Limb (tissue), 2 donors: ENCODE results near the gene PDXDC1.
"Not testable (repeated sequence)": the region's sequence is repeated elsewhere in the genome, so short reads cannot be mapped to it uniquely, and the experiment has no call there.

Source experiments
- DNase-seq, 2 donors: peaks; one replicate each; pipeline ENCODE4 v3.0.0-alpha.2; 2016; ENCODE audit errors: extremely low spot score in 2 of 2

The PDXDC1 gene

GRCh38 chr16:15065961-15066360 is 91.1 kb downstream of the PDXDC1 start:
- not testable (repeated sequence) for DNase-seq

GRCh38 chr16:15066690-15067089 is 91.9 kb downstream of the PDXDC1 start:
- DNase-seq: not testable (repeated sequence)

GRCh38 chr16:15071013-15071412 is 96.2 kb downstream of the PDXDC1 start:
- not testable (repeated sequence) for DNase-seq

DNA sequence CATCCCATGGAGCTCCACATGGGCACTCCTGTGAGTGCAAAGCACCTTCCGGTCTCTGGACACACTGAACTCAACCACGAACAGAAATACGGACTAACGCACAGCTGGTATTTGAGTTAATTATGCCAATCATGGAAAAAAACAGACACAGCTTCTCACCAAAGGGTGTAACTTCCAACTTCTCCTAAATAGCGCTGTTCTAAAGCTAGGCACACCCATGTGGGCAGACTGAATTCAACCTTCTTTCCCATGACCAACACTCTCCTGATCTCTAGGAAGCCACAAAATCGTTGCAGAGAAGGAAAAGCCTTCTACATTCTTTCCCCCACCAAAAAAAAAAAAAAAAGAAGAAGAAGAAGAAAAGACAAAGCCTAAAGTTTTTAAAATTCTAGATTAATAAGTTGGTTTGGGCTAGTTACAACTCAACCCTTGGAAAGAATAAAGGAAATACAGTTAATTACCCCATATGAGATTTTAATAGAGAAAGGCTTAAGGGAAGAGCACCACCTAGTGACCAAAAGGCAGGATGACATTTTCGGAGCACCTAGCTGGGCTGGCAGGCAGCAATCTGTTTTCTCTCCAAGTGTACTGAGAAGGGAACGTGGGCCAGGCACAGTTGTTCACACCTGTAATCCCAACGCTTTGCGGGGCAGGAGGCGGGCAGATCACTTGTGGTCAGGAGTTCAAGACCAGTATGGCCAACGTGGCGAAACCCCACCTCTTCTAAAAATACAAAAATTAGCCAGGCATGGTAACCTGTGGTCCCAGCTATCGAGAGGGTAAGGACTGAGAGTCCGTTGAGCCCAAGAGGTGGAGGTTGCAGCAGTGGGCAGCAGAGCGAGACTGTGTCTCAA is 97.3 kb downstream of the PDXDC1 start:
- not testable (repeated sequence) for DNase-seq

DNA sequence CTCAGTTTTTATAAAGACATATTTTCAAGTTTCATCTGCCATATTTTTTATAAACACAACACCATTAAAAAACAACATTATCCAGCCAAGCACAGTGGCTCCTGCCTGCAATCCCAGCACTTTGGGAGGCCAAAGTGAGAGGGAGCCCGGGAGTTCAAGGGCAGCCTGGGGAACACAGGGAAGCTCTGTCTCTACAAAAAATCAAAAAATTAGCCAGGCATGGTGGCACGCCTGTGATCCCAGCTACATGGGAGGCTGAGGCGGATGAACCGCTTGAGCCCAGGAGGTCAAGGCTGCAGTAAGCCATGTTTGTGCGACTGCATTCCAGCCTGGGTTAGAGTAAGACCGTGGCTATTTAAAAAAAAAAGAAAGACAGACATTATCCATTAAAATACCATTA is 98.3 kb downstream of the PDXDC1 start:
- DNase-seq: no peak

- DNase-seq: not testable (repeated sequence)
These were observed 101.3 kb downstream of the PDXDC1 start for GRCh38 chr16:15076161-15076560.

DNA sequence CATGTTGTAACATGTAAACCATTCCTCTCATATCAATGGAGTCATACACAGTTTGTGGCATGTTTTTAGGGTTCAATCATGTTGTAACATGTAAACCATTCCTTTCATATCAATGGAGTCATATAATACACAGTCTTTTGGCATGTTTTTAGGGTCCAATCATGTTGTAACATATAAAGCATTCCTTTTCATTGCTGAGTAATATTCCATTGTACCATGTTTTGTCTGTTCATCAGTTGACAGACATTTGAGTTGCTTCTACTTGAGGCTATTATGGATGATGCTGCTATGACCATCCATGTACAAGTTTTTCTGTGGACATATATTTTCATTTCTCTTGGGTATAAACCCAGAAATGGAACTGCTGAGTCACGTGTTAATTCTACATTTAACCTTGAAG is 106.1 kb downstream of the PDXDC1 start:
- DNase-seq: not testable (repeated sequence)

GRCh38 chr16:15082788-15083187 is 108.0 kb downstream of the PDXDC1 start:
- not testable (repeated sequence) for DNase-seq

DNA sequence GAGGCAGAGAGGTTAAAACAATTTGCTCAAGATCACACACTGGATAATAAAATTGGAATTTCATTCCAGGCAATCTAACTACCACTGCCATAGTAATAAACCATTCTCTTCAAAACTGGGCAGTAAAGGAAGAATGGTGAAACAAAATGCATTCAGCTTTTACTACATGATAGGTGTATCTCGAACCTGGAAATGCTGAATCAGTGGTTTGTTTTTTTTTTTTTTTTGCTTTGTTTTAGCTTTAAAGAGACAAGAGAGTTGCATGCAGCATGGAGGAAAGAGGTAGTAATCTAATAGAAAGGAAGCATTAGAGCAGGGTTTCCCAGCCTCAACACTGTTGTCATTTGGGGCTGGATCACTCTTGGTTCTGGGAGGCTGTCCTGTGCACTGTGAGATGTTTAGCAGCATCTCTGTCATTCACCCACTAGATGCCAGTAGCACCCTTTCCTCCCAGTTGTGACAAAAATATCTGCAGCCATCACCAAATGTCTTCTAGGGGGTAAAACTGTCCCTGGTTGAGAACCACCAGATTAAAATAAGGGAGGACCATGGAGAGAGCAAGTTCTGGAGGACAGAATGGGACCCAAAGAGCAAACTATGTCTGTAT is 115.9 kb downstream of the PDXDC1 start:
- DNase-seq: not testable (repeated sequence)

DNA sequence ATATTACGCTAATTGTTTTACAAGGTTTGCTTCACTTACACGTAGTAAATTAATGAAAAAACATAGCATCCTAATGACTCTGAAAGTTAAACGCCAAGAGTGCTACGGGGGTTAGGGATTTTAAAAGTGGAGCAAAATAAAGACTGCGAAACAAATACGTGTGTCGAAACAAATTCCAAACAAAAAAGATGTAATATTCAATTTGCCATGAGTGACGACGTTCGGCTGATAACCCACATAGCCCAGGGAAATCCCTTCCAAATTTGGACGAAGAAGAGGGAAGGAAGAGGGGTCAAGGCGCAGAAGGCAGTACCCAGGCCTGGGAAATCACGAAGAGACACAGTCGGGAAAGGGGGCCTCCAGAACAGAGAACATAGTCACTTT is 118.7 kb downstream of the PDXDC1 start:
- DNase-seq: not testable (repeated sequence)

DNA sequence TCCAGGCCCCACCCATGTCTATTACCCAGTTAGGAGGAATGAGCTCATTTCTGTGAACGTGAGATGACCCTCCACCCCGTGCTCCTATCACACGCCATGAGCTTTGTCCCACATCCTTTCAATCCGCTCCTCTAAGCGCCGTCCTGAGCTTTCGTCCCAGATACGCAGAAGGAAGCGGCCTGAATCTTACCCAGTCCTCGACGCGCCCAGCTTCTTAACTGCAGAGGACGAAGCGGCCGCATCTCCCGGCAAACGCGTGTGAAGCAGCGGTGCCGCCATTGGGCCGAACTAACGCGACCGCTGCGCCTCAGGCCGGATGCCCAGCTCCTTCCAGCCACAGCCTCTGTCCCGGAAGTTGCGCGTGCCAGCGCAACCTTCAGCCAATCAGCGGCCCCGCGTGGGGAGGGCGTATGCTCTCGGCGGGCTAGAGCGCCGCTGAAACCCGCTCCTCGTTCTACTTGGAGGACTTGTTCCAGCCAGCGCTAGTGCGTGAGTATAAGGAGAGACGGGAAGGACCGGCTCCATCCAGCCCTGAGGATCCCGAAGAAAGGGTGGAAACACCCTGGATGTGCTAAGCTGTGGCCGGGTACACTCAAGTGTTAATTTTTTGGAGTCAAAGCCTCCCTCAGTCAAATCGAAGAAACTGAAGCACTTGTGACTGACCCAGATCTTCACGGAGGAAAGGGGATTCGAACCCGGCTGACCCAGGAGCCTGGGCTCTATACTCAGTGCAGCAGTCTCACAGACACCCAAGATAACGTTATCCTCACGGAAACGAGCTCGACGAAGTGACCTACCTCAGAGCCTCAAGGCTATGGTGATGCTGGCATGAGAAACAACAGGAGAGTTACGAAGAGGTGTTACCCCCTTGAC is 119.4 kb downstream of the PDXDC1 start, which contains the start of gene RRN3:
RRN3 (minus strand) TSS at position 318 of the 873 bp plus-strand sequence; CDS start at position 279, 39 bp downstream.
- DNase-seq: peak; percentile 92 to 93

- DNase-seq: not testable (repeated sequence)
These were observed 121.8 kb downstream of the PDXDC1 start for GRCh38 chr16:15096583-15096972.

DNA sequence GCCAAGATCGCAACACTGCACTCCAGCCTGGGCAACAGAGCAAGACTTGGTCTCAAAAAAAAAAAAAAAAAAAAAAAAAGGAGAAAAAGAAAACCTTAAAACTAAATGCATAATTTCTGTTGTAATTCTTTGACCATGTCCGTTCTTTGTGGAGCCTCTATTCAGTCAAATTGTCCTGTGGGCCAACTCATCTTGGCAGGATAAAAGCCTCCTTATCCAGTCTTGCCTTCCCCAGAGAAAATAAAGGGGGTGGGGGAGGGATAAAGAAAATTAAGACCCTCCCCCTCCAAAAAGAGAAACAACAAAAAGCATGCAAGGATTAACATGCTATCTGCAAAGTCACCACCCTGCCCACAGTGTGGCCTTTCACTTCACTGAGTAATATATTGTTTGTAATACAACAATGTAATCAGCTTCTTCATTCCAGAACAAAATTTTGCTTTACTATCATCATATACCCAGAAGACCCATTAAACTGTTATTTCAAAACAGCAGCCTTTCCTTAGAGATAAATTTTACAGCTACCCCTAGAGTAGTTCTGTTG is 124.6 kb downstream of the PDXDC1 start:
- DNase-seq: not testable (repeated sequence)

GRCh38 chr16:15100372-15100987 is 125.7 kb downstream of the PDXDC1 start:
- DNase-seq: not testable (repeated sequence)

GRCh38 chr16:15127641-15128425 is 153.0 kb downstream of the PDXDC1 start:
- peak in 1 of 2 donors; percentile 16 for DNase-seq

GRCh38 chr16:15130256-15130932 is 155.6 kb downstream of the PDXDC1 start:
- not testable (repeated sequence) for DNase-seq

GRCh38 chr16:15130943-15131700 is 156.3 kb downstream of the PDXDC1 start:
- not testable (repeated sequence) for DNase-seq

DNA sequence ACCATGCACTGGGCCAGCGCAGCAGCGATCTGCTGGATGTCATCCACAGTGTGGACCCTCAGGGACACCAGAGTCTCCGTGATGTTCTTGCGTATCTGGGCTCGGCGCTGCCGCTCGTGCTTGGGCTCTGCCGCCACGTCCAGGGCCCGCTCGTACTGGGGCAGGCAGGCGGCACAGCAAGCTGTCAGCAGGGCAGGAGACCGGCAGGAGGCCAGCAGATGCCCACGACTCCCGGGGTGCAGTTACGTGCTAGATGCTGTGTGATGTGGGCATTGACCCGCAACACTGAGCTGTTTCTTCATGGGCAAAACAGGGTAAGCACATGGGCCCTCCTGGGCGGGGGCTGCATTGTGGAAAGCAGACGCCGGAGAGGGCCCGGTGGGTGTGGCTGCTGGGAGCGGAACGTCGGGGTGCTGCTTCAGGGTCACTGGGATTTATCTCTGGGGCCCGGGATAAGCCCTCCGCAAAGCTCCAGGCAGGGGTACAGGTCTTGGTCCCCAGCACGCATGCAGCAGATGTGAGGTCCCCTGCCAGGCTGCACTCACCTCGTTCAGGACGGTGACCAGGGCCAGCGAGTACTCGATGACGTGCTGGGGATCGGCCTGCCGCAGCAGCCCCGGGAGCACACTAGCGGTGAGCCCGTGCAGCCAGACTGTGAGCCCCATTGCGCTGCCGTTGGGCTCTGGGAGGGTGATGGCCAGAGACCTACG is 158.0 kb downstream of the PDXDC1 start:
- not testable (repeated sequence) for DNase-seq
